Measurements from ENCODE around the gene RIPOR3.
"Not testable (repeated sequence)": the region's sequence is repeated elsewhere in the genome, so short reads cannot be mapped to it uniquely, and the experiment has no call there.

The RIPOR3 gene

GRCh38 chr20:50726955-50727791, 35.8 kb upstream of the RIPOR3 start:
- intact Hi-C loops (cut with DNase I) = no loop called here
- no peak for DNase-seq

- intact Hi-C loops (cut with DNase I) = no loop called here
- peak in 1 of 42 donors; percentile 10 for DNase-seq
Measured at GRCh38 chr20:50725724-50726005, 34.3 kb upstream of the RIPOR3 start.

- peak; percentile 57 to 96 (median 82) for DNase-seq
- intact Hi-C loops (cut with DNase I) = no loop called here
Measured at GRCh38 chr20:50724851-50725723, 33.7 kb upstream of the RIPOR3 start.

GRCh38 chr20:50724112-50724725, 32.9 kb upstream of the RIPOR3 start:
- DNase-seq = peak in 3 of 42 donors; percentile 5 to 18 (median 10)
- intact Hi-C loops (cut with DNase I) = no loop called here

GRCh38 chr20:50723672-50724071, 32.3 kb upstream of the RIPOR3 start:
- DNase-seq = peak in 2 of 42 donors; percentile 8 to 18
- intact Hi-C loops (cut with DNase I) = no loop called here

- peak in 2 of 42 donors; percentile 0 to 11 for DNase-seq
- intact Hi-C loops (cut with DNase I) = no loop called here
Measured at GRCh38 chr20:50722424-50723155, 31.2 kb upstream of the RIPOR3 start.

- intact Hi-C loops (cut with DNase I) = no loop called here
- peak in 14 of 42 donors; percentile 11 to 52 (median 26) for DNase-seq
Measured at GRCh38 chr20:50721881-50722281, 30.5 kb upstream of the RIPOR3 start.

GRCh38 chr20:50720582-50720981, 29.2 kb upstream of the RIPOR3 start:
- no peak for DNase-seq
- intact Hi-C loops (cut with DNase I) = no loop called here

GRCh38 chr20:50720026-50720425, 28.7 kb upstream of the RIPOR3 start:
- peak in 1 of 42 donors; percentile 2 for DNase-seq
- intact Hi-C loops (cut with DNase I) = no loop called here

GRCh38 chr20:50719328-50719727, 28.0 kb upstream of the RIPOR3 start:
- DNase-seq = peak in 1 of 42 donors; percentile 3
- intact Hi-C loops (cut with DNase I) = no loop called here

- peak in 1 of 42 donors; percentile 11 for DNase-seq
- intact Hi-C loops (cut with DNase I) = no loop called here
Measured at GRCh38 chr20:50717974-50718761, 26.8 kb upstream of the RIPOR3 start.

GRCh38 chr20:50717312-50717711, 26.0 kb upstream of the RIPOR3 start:
- DNase-seq = no peak
- intact Hi-C loops (cut with DNase I) = no loop called here

- intact Hi-C loops (cut with DNase I) = no loop called here
- no peak for DNase-seq
Measured at GRCh38 chr20:50716518-50716917, 25.2 kb upstream of the RIPOR3 start.

GRCh38 chr20:50715694-50716093, 24.4 kb upstream of the RIPOR3 start:
- peak in 1 of 42 donors; percentile 3 for DNase-seq
- intact Hi-C loops (cut with DNase I) = no loop called here

GRCh38 chr20:50714426-50714825, 23.1 kb upstream of the RIPOR3 start:
- not testable (repeated sequence) for DNase-seq

GRCh38 chr20:50713657-50714101, 22.3 kb upstream of the RIPOR3 start:
- DNase-seq = peak in 24 of 42 donors; percentile 11 to 75 (median 44)
- intact Hi-C loops (cut with DNase I) = no loop called here

More at GRCh38 chr20:50714426-50714825, 23.1 kb upstream of the RIPOR3 start:
- intact Hi-C loops (cut with DNase I) = not testable (repeated sequence)

GRCh38 chr20:50712771-50713656, 21.7 kb upstream of the RIPOR3 start:
- intact Hi-C loops (cut with DNase I) = no loop called here
- no peak for DNase-seq
